ENCODE measurements around the gene ATL3.

GRCh38 chr11:63660972-63661371 is 10.2 kb downstream of the ATL3 start:
- TF ChIP-seq EZH2phosphoT487 (IDR thresholded peaks at IDR 0.05; ENCODE audit: low read length), result no peak
- TF ChIP-seq, protein P1, sequence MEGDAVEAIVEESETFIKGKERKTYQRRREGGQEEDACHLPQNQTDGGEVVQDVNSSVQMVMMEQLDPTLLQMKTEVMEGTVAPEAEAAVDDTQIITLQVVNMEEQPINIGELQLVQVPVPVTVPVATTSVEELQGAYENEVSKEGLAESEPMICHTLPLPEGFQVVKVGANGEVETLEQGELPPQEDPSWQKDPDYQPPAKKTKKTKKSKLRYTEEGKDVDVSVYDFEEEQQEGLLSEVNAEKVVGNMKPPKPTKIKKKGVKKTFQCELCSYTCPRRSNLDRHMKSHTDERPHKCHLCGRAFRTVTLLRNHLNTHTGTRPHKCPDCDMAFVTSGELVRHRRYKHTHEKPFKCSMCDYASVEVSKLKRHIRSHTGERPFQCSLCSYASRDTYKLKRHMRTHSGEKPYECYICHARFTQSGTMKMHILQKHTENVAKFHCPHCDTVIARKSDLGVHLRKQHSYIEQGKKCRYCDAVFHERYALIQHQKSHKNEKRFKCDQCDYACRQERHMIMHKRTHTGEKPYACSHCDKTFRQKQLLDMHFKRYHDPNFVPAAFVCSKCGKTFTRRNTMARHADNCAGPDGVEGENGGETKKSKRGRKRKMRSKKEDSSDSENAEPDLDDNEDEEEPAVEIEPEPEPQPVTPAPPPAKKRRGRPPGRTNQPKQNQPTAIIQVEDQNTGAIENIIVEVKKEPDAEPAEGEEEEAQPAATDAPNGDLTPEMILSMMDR (IDR thresholded peaks at IDR 0.05; ENCODE audit: low read length), result no peak
- TF ChIP-seq EZH2 (optimal IDR thresholded peaks at IDR 0.05; ENCODE audit: low read depth, low read length), result no peak
